GM18499 (cell line): ENCODE results near the gene COL4A1.

ENCODE experiments used
- ATAC-seq: cut with Tn5 transposase; IDR thresholded peaks from one replicate; pipeline ENCODE4 v1.9.1; 2021; ENCODE audit warnings: moderate number of reproducible peaks; ENCODE audit not compliant: insufficient read depth, unreplicated experiment

The COL4A1 gene

DNA sequence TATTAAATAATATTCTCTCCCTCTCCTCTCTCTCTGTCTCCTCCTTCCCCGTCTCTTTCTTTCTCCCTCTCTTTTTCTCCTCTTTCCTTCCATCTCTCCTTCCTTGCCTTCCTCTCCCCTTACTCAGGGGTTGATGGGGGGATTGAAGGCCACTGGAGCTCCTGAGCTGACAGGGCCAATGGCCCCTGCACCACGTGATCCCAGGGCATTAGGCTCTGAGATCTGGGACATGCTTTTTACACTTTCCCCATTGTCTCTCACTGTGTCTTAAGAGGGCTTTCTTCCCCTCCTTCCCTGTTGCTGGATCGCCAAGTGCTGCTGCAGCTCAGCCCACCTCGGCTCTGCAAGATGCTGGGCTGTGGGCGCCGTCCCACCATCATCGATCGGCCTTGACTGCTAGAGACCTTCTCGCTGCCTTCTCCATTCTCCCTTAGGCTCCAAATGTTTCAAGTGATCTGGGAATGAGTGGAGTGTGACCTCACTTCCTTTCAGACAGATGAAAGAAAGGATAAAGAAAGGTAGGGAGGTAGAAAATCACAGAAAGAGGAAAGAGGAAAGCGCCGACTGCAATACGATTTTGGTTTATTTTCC, 42.2 kb downstream of the COL4A1 start:
- no peak for ATAC-seq

DNA sequence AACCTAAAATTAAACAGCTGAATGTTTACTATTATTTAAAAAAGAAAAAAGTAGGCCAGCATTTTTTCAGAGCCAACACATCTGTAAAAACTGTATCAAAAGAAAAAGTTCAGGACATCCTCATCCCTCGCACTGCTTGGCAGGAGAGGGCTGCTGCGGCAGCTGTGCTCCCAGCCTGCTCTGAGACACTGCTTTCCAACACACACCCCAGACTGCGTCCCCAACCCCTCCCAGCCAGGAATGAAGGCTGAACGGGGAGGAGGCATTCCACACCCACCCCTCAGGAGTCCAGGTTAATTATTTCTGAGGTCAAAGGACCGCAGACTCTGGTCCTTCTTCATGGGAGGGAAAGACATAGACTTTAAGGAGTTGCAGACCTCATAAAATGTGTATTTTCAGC, 43.1 kb downstream of the COL4A1 start:
- ATAC-seq, result no peak

DNA sequence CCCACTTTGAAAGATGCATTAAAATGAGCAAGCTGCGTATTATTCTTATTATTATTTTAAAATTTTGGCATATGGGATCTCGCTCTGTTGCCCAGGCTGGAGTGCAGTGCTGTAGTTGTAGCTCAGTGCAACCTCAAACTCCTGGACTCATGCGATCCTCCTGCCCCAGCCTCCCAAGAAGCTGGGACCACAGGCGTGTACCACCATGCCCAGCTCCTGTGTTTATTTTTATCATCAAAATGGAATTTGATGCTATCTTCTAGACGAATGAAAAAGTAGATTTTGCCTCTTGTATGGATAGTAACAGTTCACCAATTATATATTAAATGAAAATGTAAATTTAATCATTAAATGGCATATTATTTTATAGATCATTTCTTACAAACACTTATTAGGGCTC, 43.6 kb downstream of the COL4A1 start:
- ATAC-seq, result no peak

DNA sequence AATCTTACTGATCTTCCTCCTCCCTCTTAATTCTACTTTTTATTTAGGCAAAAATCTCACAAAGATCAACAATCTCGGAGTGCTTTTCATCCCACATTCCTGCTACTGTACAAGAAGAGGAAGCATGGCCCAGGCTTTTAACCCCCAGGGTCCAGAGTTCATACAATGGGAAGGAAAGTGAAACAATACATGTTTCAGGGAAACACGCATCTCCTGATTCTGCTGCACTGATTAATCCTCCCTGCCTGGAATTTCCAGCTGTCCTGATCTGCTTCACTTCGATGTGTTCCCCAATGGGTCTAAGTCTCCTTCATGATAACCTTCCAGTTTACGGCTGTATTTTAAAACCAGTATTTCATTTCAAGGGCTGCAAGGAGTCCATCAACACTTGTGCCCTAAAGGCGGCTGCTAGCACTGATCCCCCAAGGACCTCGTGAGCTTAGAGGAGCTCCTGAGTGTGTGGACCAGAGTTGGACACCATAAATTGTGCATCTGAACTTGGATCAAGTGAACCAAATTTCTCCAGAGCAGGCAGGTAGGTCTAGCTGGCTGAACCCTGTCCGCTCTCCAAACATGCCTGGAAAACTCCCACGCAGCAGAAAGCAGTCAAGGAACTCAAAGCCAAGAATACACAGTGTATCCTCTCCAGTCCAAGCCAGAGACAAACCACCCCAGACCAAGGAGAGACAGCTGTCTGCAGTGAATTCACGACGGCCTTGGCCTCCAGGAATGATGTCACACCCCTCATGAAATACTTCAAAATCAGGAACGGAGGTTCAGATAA, 44.3 kb downstream of the COL4A1 start:
- no peak for ATAC-seq

DNA sequence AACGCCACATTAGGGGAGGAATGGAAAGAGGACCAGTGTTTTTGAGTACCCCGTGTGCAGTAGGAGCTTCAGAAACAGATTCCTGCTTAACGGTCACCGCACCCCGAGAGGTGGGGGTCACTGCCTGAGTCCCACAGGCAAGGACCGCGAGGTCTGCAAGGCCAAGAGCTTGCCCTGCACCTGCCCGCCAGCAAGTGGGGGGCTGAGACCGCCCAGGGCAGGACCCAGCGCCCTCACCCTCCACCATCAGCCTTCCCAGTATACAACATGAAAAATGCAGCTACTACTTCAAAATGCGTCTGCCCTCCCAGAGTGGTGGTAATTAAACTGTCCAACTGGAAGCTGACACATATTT, 44.9 kb downstream of the COL4A1 start:
- no peak for ATAC-seq

DNA sequence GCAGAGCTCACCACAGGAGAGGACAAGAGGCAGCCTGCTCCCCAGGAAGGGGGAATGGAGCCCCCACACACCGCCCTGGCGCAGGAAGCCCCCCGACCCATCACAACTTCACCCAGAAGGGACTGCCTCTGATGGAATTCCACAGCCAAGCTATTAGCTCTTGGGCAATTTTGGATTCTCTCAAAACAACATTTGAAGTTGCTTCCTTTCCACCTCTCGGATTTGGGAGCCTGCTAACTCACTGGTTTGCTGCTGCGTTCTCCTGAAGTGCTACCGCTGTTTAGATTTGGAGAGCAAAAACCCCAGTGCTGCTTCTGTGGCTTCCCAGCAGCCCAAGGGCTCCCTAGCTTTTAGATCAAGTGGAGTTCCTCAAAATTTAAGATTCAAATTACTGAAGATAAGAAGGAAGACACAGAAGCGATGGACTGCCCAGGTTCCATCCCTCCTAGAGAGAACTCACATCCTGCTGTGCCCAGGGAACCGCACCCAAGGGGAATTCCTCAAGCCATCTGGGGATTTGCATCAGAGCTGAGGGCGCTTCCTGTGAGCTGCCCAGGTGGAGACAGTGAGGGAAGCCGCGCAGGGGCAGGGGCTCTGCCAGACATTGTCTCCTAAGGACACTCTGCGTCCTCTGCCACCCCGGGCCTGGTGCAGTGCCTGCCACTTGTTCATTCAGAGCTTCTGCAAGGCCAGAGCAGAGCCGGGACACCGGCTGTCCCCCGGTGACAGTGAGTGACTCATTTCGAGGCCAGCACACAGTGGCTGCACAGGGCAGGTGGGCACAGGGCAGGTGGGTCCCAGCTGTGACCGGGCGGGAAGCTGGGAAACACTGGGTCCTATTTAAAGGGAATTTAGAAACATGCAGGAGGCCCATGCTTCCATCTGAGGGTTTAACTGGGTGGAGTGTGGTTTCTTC, 45.5 kb downstream of the COL4A1 start:
- ATAC-seq, result no peak

DNA sequence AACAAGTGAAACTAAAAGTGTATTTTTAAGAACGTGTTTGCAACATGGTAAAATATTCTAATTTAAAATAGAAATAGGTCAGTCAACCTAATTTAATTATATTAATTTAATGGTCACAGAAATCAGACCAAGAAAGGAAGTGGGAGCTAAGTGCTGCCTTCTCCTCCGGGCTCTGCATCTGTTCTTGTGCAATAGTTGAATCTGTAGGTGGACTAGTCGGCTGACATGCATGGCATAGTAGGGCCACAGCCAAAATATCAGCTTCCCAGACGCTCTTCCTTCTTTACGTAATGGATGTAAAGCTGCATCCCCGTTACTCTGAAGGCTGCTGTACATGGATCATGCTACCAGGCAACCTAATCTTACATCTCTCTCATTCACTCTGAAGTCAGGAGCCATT, 47.3 kb downstream of the COL4A1 start:
- ATAC-seq, result no peak

DNA sequence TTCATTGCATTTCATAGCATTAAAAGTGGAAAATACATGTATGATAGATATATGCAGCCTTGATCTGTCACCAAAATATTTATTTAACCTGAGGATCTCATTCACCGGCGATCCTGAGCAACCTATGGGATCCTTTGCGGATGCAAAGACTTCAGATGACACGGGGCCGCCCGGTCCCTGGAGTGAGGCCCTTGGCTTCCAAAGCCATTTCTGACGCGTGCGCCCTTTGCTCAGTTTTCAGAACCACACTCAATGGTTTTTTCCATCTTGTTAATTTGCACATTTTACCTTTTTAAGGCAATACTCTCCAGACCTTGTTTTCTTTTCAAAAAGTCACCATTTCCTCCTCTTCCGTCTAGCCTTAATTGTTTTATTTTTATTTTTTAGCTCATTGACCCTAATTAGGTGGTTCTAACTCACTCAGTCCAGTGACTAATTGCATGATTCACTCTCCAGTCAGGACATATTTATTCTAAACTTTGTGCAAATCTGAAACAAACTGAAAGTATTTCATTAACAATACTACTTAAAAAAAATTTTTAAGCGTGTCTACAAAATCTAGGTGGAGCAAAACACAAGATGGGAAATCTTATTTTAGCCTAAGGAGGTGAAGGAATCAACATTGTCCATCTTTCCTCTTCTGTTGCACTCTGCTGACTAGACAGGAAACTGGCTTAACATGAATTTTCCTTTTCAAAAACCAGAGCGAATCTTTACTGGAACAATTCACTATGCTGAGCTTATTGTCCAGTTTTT, 47.9 kb downstream of the COL4A1 start:
- ATAC-seq, result no peak

DNA sequence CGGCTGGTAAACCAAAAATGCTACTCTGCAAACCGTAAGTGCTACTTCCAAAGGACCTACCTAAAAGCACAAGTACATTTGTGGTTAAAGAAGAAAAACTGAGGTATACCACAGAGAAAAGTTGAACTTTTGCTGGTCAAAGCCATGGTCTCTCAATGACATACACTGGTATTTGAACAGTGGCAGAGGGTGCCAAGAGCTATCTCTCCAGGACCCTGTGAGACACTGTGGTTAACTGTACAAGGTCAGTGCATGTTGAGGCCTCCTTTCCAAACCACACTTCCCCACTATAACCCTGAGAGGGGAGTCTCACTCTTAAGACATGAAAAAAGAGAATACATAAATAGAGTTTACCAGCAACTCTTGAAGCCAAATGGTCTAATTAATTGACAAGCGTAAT, 49.5 kb downstream of the COL4A1 start:
- ATAC-seq, result no peak

DNA sequence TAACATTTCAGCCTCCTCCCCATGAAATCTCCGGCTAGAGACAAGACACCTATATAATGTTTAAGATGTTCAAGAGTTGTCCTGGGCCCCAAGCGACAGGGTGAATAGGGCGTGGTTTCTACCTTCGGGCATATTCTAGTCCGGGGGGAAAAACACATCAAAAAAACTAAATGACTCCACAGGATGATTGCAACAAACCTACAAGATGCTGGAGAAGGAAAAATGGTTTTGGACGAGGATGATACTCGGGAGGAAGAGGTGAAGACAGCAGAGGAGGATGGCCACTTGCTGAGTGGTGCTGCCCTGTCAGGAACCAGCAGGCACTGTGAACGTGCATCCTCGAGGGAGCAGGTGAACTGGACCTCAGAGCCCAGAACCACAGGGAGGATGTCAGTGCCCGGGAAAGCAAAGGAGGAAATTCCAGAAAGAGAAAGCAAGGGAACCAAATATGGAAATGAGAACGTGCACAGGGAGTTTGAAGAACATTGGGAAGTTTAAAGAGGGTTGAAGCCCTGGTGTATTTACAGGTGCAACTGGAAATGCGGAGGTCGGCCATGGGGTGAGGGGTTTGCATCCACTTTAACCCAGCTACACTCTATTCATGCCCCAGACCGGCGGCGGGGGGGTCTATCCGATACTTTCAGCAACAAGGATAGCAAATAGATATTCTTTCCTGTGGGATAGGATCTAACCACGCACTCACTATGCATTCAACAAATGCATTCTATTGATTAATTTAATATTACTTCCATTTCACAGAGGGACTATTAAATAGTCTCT, 50.6 kb downstream of the COL4A1 start:
- ATAC-seq, result no peak

DNA sequence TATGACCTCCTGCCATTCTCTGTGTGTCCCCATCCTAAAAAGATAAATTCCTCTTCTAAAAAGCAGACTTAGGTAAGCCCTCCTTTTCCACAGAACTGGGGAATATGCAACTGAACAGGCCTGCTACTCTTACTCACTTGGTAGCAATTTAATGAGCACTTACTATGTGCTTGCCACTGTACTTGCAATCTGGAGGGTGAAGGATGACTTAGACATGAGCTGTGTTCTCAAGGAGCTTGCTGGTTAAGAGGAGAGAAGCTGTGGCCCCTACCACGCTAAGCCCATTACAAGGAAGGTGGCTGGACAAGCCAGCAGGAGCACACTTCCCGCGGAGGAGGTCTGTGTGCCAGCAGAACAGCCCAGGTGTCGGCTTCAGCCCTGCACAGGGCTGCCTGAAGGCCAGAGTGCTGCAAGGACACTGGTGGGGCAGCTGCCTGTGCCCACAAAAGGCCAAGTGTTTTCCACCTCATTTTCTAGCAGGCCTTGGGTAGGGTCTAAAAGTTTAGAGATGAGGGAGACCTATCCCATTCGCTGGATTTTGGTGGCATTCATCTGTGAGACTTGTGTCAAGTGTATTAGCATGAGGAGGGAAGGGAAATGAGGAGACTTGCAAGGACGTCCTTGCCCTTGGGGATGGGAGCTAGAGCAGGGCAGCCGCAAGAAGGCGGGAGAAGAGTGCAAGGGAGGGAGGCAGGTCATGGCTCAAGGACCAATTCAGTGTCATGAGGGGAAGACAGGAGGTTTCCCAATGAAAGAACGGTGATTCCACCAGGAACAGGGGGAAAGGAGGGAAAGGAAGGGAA, 52.0 kb downstream of the COL4A1 start:
- no peak for ATAC-seq

DNA sequence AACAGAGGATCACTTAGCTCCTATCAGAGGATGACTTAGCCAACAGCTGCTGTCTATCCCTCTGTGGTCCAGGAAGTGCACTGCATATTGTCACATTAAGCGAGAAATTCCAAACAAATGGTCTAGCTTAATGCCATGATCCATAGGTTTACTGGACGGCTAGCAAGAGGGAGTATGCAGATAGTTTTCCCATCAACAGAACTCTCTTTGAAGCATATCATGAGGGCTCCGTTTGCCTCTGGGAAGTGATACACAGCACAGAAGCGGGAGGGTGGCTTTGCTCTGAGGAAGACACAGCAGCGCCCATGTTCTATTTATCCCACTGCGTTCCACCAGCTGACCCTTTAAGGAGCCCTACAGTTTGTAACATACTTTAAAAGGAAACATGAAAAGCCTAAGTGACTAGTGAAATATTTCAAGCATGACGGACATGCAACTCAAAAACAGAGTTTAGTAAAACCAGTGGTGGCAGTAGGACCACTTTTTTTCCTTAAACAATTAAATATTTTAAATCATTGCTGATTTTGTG, 52.7 kb downstream of the COL4A1 start:
- ATAC-seq, result no peak

DNA sequence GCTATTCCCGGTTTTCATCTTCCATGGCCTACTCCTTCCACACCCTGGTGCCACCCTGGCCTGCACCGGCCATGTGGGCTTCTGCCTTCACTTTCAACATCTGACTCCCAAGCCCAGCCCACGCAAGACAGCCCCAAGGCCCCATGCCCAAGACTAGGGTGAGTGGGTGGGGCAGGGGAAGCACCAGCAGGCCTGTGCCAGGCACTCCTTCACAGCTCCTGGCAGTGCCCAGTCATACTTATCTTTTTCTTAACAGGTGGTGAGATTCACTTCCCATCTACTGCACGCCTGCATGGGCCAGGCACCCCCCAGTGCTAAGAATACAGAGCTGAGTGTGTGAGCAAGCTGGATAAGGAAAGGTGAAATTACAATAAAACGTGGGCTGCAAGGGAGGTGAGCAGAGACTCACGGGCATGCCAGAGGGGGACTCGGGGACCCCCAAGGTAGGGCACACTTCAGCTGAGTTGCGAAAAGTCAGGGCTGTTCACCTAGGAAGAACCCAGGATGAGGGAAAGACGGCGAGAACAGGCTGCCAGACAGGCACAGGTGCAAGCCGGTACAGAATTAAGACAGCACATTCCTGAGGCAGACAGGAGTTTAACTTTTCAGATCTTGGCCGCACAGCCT, 55.7 kb downstream of the COL4A1 start:
- ATAC-seq, result no peak

DNA sequence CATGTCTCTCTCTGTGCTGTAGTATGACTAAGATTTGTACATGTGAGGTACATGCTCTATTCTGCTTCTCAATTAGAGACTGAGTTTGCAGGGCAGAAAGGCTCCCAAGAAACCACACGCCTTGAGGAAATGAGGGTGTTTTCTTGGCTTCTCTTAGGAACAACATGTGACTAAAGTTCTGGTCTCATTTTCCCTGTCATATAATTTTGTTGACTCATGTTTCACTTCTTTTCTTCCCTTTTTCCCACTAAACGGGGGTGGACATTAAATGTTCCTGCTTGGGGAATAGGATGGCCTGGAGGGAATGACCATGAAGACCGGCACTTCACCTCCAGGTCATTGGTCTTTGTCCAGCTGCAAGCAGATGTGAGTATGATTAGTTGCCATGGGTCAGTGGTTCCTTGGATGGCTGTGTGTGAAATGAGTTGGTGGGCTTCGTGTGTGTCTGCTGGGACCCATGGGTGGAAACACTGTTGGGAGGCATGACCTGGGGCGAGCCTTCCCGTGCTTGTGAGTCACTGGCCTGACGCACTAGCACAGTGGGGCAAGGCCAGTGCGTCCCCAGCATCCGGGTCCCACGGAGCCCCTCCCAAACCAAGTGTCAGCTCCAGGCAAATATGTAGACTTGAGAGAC, 56.6 kb downstream of the COL4A1 start:
- no peak for ATAC-seq

DNA sequence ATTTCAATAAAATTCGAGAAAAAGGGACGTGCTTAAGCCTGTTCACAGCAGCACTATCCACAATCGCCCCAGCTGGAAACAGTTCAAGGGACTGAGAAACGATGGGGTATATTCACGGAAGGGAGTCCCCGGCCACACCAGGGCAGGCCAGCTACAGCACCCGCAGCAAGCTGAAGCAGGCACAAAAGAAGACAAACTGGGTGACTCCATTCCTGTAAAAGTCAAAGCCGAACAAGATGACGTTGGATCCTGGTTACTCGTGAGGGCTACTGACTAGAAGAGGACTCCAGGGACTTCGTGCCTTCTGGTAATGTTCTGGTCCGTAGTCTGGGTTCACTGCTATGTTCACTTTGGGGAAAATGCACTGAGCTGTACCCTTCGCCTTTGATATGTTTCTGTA, 57.6 kb downstream of the COL4A1 start:
- no peak for ATAC-seq

DNA sequence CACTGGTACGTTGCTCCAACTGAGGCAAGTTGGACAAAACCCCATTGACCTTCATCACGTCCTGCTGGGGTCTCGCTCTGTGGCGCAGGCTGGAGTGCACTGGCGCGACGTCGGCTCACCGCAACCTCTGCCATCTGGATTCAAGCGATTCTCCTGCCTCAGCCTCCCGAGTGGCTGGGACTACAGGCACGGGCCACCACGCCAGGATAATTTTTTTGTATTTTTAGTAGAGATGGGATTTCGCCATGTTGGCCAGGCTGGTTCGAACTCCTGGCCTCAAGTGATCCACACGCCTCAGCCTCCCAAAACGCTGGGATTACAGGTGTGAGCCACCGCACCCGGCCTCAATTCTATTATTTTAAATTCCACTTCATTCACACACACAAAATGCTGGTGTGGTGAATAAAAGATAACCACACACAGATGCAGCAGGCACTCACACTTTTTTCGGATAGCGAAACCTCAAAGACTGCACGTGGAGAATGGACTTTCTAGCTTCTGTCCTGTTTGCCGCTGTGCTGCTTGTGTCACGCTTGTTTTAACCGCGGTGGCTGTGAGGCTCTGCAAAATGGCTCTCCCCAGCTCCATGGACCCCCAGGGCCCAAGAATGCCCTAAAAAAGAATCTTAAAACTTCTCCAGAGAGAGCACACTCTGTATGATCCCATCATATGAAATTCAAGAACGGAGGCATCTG, 58.4 kb downstream of the COL4A1 start:
- no peak for ATAC-seq

DNA sequence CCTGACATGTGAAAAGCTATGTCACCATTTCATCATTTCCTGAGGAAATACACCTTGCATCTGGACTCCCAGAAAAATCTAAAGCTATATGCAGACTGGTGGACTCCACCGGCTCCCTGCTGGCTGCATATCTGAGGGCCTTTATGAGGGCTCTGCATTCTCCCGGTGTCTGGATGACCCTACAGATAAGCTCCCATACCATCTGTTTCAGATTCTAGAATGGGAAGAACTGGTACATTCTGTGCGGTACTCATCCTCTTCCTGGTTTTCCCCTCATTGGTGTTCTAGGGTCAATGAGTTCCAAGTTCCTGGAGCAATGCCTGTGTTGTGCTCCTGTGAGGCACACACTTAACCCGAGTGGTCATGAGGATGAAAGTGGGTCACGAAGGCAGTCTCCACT, 60.4 kb downstream of the COL4A1 start:
- ATAC-seq, result no peak
